Calu3 (cell line): ENCODE results near the gene ZNF583. TPM values are rescaled to one million over a fixed set of nuclear protein-coding genes. Genes with fewer than 3 reads are reported as not detected.

Experiments
- BruUV-seq: library from RNA; stranded (reverse); fragments of 400-500 nt; replicated peaks from 2 replicates; lab custom pipeline; 2021; lab: Mats Ljungman, UMichigan
- CTCF ChIA-PET: fragments of 300-600 bp; sonication (Branson Sonifier 250); formaldehyde crosslinking; loops from one replicate; lab custom pipeline; 2022; ENCODE audit warnings: antibody characterized with exemption; lab: Charles Lee
- DNase-seq: peaks from one replicate; pipeline ENCODE4 v3.0.0; 2022
- H3K27ac Mint-ChIP-seq: one replicate; pipeline ENCODE4 v1.8.0; 2022; ENCODE audit warnings: mixed read lengths; ENCODE audit not compliant: unreplicated experiment
- H3K27me3 Mint-ChIP-seq: one replicate; pipeline ENCODE4 v1.8.0; 2022; ENCODE audit warnings: mixed read lengths; ENCODE audit not compliant: unreplicated experiment
- H3K36me3 Mint-ChIP-seq: one replicate; pipeline ENCODE4 v1.8.0; 2022; ENCODE audit warnings: mild to moderate bottlenecking, moderate library complexity, mixed read lengths; ENCODE audit not compliant: insufficient read depth, unreplicated experiment
- H3K4me1 Mint-ChIP-seq: one replicate; pipeline ENCODE4 v1.8.0; 2022; ENCODE audit warnings: mild to moderate bottlenecking, low read depth, mixed read lengths; ENCODE audit not compliant: unreplicated experiment
- H3K4me3 Mint-ChIP-seq: one replicate; pipeline ENCODE4 v1.8.0; 2022; ENCODE audit warnings: mild to moderate bottlenecking, low read depth, moderate library complexity, mixed read lengths; ENCODE audit not compliant: unreplicated experiment
- H3K9me3 Mint-ChIP-seq: one replicate; pipeline ENCODE4 v1.8.0; 2022; ENCODE audit warnings: low read depth, mixed read lengths; ENCODE audit not compliant: unreplicated experiment
- intact Hi-C: fragments of 100-400 bp; cut with micrococcal nuclease; formaldehyde crosslinking; loops from one replicate; pipeline ENCODE4 v1.10.0; 2022; ENCODE audit not compliant: unreplicated experiment
- total RNA-seq: library from RNA; stranded (reverse); gene quantifications from 2 replicates; pipeline ENCODE4 v1.2.3, GENCODE V29; 2022
- TF ChIP-seq, protein P1 (sequence below): fragments of 200-600 bp; IDR thresholded peaks from one replicate; pipeline ENCODE4 v1.8.0; 2022; ENCODE audit warnings: antibody characterized with exemption; ENCODE audit not compliant: unreplicated experiment

The ZNF583 gene
- total RNA-seq, 1 experiment from 2014 or later = 2.3 TPM

GRCh38 chr19:56403261-56403660, 871 bp upstream of the ZNF583 start:
- intact Hi-C loops = no loop called here
- BruUV-seq = TSS peak; percentile 32
- Mint-ChIP-seq H3K27me3 (no peaks in the 10 kb centered on the region), H3K4me1 (peaks cover 15% of the 10 kb centered on the region), H3K4me3 (peak overlapping the region; percentile 78), H3K9me3 (peaks cover 43% of the 10 kb centered on the region), H3K27ac (peak overlapping the region; percentile 42), H3K36me3 (peaks cover 16% of the 10 kb centered on the region)
- CTCF ChIA-PET = interaction anchor here (0.6 kb wide), 1 partner anchor 89 kb away, joined by 5 read pairs; the partner anchor contains the start of gene ZSCAN5A
- DNase-seq = no peak
- TF ChIP-seq, protein P1, sequence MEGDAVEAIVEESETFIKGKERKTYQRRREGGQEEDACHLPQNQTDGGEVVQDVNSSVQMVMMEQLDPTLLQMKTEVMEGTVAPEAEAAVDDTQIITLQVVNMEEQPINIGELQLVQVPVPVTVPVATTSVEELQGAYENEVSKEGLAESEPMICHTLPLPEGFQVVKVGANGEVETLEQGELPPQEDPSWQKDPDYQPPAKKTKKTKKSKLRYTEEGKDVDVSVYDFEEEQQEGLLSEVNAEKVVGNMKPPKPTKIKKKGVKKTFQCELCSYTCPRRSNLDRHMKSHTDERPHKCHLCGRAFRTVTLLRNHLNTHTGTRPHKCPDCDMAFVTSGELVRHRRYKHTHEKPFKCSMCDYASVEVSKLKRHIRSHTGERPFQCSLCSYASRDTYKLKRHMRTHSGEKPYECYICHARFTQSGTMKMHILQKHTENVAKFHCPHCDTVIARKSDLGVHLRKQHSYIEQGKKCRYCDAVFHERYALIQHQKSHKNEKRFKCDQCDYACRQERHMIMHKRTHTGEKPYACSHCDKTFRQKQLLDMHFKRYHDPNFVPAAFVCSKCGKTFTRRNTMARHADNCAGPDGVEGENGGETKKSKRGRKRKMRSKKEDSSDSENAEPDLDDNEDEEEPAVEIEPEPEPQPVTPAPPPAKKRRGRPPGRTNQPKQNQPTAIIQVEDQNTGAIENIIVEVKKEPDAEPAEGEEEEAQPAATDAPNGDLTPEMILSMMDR = no peak

DNA sequence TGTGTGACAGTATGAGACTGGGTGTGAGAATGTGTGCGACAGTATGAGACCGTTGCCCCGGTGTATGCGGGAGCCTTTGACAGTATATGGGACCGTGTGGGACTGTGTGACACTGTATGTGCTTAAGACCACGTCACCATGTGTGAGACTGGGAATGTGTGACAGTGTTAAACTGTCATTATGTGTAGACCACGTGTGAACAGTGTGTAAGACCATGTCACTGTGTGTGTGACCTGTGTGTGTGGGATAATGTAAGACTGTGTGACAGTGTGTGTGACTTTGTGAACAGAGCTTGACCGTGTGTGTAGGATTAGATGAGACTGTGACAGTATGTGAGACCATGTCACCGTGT, 549 bp downstream of the ZNF583 start:
- DNase-seq = no peak
- TF ChIP-seq, protein P1 = no peak
- Mint-ChIP-seq H3K36me3 (peaks cover 16% of the 10 kb centered on the region), H3K4me1 (peaks cover 15% of the 10 kb centered on the region), H3K27me3 (no peaks in the 10 kb centered on the region), H3K9me3 (peaks cover 42% of the 10 kb centered on the region), H3K4me3 (peak overlapping the region; percentile 78), H3K27ac (peak overlapping the region; percentile 42)
- no TSS peak for BruUV-seq
- intact Hi-C loops = no loop called here
- CTCF ChIA-PET = no interaction called here

DNA sequence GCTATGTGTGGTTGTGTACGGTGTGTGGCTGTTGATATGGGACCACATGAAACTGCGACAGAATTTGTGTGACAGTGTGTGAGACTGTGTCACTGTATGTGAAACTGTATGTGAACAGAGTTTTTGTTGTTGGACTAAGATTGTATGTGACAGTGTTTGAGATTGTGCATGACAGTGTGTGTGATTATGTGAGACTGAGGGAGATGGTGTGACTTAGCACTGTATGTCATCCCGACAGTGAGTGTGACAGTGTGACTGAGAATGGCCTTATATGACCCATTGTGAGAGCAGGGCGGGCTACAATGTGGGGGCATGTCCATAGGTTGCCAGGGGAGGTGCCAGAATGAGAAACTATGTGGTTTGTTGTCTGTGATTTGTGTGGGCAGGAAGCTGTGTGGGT, 930 bp downstream of the ZNF583 start:
- CTCF ChIA-PET = no interaction called here

GRCh38 chr19:56423276-56423984, 19.3 kb downstream of the ZNF583 start:
- no peak for DNase-seq
- H3K9me3 Mint-ChIP-seq = peaks cover 34% of the 10 kb centered on the region
- BruUV-seq = no TSS peak
- no peak overlapping the region for H3K27ac Mint-ChIP-seq
- H3K27me3 Mint-ChIP-seq = no peaks in the 10 kb centered on the region
- H3K36me3 Mint-ChIP-seq = no peaks in the 10 kb centered on the region
- H3K4me1 Mint-ChIP-seq = no peaks in the 10 kb centered on the region
- intact Hi-C loops = no loop called here
- TF ChIP-seq, protein P1 = no peak
- H3K4me3 Mint-ChIP-seq = no peak overlapping the region
- CTCF ChIA-PET = no interaction called here

More for the DNA sequence above, 930 bp downstream of the ZNF583 start:
- TSS peak; percentile 27 for BruUV-seq
- H3K4me1 Mint-ChIP-seq = peaks cover 15% of the 10 kb centered on the region
- no peak overlapping the region for H3K27ac Mint-ChIP-seq
- peaks cover 45% of the 10 kb centered on the region for H3K9me3 Mint-ChIP-seq
- TF ChIP-seq, protein P1 = no peak
- H3K27me3 Mint-ChIP-seq = no peaks in the 10 kb centered on the region
- intact Hi-C loops = no loop called here
- peaks cover 16% of the 10 kb centered on the region for H3K36me3 Mint-ChIP-seq
- H3K4me3 Mint-ChIP-seq = peak overlapping the region; percentile 78
- no peak for DNase-seq
